Rectal smooth muscle tissue (tissue), 1 donor: Measurements from ENCODE around the gene TSPAN11.

Experiments
- H3K27ac ChIP-seq: one replicate; pipeline ENCODE4 v1.7.0; 2013; ENCODE audit warnings: low read depth, low read length, inconsistent platforms
- H3K27me3 ChIP-seq: one replicate; pipeline ENCODE4 v1.7.0; 2013; ENCODE audit warnings: low read length; ENCODE audit not compliant: control insufficient read depth, insufficient read depth
- H3K36me3 ChIP-seq: one replicate; pipeline ENCODE4 v1.7.0; 2013; ENCODE audit warnings: low read length; ENCODE audit not compliant: control insufficient read depth, insufficient read depth
- H3K4me1 ChIP-seq: one replicate; pipeline ENCODE4 v1.7.0; 2013; ENCODE audit warnings: low read length; ENCODE audit not compliant: control insufficient read depth, insufficient read depth
- H3K4me3 ChIP-seq: one replicate; pipeline ENCODE4 v1.7.0; 2013; ENCODE audit warnings: low read length
- H3K9ac ChIP-seq: one replicate; pipeline ENCODE4 v1.7.0; 2013; ENCODE audit warnings: low read length

TSPAN11 gene

GRCh38 chr12:30990776-30991175, 64.2 kb downstream of the TSPAN11 start:
- Histone ChIP-seq H3K27ac (no peak overlapping the region), H3K4me1 (no peaks in the 10 kb centered on the region), H3K27me3 (no peaks in the 10 kb centered on the region), H3K9ac (no peak overlapping the region), H3K4me3 (no peak overlapping the region), H3K36me3 (no peaks in the 10 kb centered on the region)

- Histone ChIP-seq H3K4me3 (no peak overlapping the region), H3K9ac (no peak overlapping the region), H3K36me3 (no peaks in the 10 kb centered on the region), H3K27me3 (no peaks in the 10 kb centered on the region), H3K27ac (no peak overlapping the region), H3K4me1 (no peaks in the 10 kb centered on the region)
These were observed 64.9 kb downstream of the TSPAN11 start for GRCh38 chr12:30991466-30991865.

DNA sequence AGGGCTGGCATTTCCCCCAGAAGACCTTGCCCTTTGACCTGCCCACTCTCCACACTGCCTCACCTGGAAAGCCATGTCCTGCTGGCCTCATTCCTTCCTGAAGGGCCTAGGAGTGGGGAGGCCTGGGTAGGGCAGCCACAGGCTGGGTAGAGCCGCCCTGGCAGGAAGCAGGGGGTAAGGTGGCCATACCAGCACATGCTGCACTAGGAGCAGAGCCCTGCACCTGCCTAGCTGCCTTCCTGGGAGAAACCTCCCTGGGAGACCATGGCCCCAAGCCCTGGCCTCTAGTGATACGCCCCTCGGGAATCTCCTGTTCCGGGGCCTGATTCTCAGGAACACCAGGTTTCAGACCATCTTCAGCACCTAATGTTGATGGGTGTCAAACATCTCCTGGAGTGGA, 65.8 kb downstream of the TSPAN11 start:
- Histone ChIP-seq H3K27ac (no peak overlapping the region), H3K4me1 (no peaks in the 10 kb centered on the region), H3K9ac (no peak overlapping the region), H3K27me3 (no peaks in the 10 kb centered on the region), H3K36me3 (no peaks in the 10 kb centered on the region), H3K4me3 (no peak overlapping the region)

DNA sequence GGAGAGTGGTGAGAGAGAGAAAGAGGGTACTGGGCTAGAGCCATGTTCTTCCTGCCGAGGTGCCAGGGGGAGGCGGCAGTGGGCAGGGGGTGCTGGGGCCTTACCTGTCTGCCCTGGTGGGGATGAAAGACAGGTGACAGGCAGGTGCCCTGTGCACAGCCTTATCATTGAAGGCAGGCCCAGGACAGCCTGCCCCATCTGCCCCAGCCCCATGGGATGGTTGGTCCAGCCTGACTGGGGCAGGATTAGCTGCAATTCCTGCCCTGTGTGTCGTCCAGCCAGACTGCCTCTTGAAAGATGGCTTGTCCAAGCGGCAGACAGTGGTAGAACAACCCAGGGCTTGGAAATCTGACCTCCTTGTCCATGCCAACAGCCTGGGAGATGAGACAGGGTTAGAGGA, 67.2 kb downstream of the TSPAN11 start:
- Histone ChIP-seq H3K27me3 (no peaks in the 10 kb centered on the region), H3K27ac (no peak overlapping the region), H3K36me3 (no peaks in the 10 kb centered on the region), H3K4me3 (no peak overlapping the region), H3K4me1 (no peaks in the 10 kb centered on the region), H3K9ac (no peak overlapping the region)

GRCh38 chr12:30994274-30994673, 67.7 kb downstream of the TSPAN11 start:
- H3K4me3 ChIP-seq, result no peak overlapping the region
- no peaks in the 10 kb centered on the region for H3K4me1 ChIP-seq
- H3K27me3 ChIP-seq, result no peaks in the 10 kb centered on the region
- no peaks in the 10 kb centered on the region for H3K36me3 ChIP-seq
- H3K27ac ChIP-seq, result no peak overlapping the region
- no peak overlapping the region for H3K9ac ChIP-seq

DNA sequence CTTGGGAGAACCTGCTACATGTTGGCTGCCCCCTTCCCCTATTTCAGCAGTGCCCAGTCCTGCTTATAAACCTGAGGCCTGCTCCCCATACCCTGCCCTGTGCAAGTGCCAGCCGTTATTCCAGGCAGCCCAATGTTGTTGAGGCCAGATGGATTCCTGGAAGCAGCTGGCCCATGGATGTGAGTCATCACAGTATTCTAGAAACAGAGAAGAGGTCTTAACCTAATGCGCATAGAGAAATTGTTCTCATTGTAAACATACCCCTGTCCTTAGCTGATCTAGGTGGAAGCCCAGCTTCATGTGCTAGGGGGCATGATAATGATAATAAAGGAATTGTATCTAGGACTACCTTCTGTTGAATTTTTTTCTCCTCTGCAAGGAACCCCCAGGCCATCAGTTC, 69.7 kb downstream of the TSPAN11 start:
- H3K36me3 ChIP-seq, result no peaks in the 10 kb centered on the region
- no peak overlapping the region for H3K9ac ChIP-seq
- no peaks in the 10 kb centered on the region for H3K4me1 ChIP-seq
- H3K27ac ChIP-seq, result no peak overlapping the region
- H3K4me3 ChIP-seq, result no peak overlapping the region
- H3K27me3 ChIP-seq, result no peaks in the 10 kb centered on the region

- Histone ChIP-seq H3K4me1 (no peaks in the 10 kb centered on the region), H3K4me3 (no peak overlapping the region), H3K27me3 (no peaks in the 10 kb centered on the region), H3K27ac (no peak overlapping the region), H3K9ac (no peak overlapping the region), H3K36me3 (no peaks in the 10 kb centered on the region)
These were observed 70.2 kb downstream of the TSPAN11 start for GRCh38 chr12:30996752-30997151.

- no peak overlapping the region for H3K4me3 ChIP-seq
- H3K9ac ChIP-seq, result no peak overlapping the region
- no peaks in the 10 kb centered on the region for H3K36me3 ChIP-seq
- H3K27me3 ChIP-seq, result no peaks in the 10 kb centered on the region
- no peak overlapping the region for H3K27ac ChIP-seq
- no peaks in the 10 kb centered on the region for H3K4me1 ChIP-seq
These were observed 71.3 kb downstream of the TSPAN11 start for GRCh38 chr12:30997685-30998440.

DNA sequence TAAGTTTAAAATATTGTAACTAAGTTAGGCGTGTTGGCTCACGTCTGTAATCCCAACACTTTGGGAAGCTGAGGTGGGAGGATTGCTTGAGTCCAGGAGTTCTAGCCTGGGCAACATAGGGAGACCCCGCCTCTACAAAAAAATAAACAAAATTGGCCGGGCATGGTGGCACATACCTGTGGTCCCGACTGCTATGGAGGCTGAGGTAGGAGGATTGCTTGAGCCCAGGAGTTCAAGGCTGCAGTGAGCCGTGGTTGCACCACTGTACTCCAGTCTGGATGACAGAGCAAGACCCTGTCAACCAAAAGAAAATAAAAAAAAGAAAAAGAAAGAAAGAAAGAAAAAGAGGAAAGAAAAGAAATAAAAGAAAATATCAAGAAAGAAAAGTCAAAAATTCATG, 72.5 kb downstream of the TSPAN11 start:
- no peak overlapping the region for H3K4me3 ChIP-seq
- H3K4me1 ChIP-seq, result no peaks in the 10 kb centered on the region
- H3K27me3 ChIP-seq, result no peaks in the 10 kb centered on the region
- no peak overlapping the region for H3K27ac ChIP-seq
- no peaks in the 10 kb centered on the region for H3K36me3 ChIP-seq
- H3K9ac ChIP-seq, result no peak overlapping the region

DNA sequence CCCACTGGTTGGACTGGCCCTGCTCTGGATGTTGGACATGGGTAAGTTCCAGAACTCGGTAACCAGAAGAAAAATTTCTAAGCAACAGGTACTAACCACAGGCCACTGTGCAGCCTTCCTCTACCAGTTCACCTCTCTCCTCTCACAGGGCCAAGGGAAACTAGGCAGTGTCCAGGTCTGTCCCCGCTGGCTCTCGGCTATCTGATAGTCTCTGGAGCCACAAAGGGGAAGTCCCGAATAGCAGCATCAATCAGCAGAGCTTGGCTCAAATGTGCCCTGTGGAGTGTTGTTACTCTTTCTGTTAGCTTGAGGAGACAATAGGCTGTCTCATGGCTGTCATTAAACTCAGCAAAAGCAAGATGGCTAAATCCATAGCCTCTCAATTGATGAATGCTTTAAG, 73.2 kb downstream of the TSPAN11 start:
- no peak overlapping the region for H3K27ac ChIP-seq
- no peaks in the 10 kb centered on the region for H3K27me3 ChIP-seq
- no peak overlapping the region for H3K9ac ChIP-seq
- H3K36me3 ChIP-seq, result no peaks in the 10 kb centered on the region
- no peak overlapping the region for H3K4me3 ChIP-seq
- no peaks in the 10 kb centered on the region for H3K4me1 ChIP-seq

GRCh38 chr12:31000751-31001150, 74.2 kb downstream of the TSPAN11 start:
- H3K4me1 ChIP-seq, result no peaks in the 10 kb centered on the region
- H3K27me3 ChIP-seq, result no peaks in the 10 kb centered on the region
- no peak overlapping the region for H3K9ac ChIP-seq
- no peak overlapping the region for H3K27ac ChIP-seq
- H3K36me3 ChIP-seq, result no peaks in the 10 kb centered on the region
- no peak overlapping the region for H3K4me3 ChIP-seq

- Histone ChIP-seq H3K36me3 (no peaks in the 10 kb centered on the region), H3K27me3 (no peaks in the 10 kb centered on the region), H3K4me3 (no peak overlapping the region), H3K27ac (no peak overlapping the region), H3K9ac (no peak overlapping the region), H3K4me1 (no peaks in the 10 kb centered on the region)
These were observed 75.2 kb downstream of the TSPAN11 start for GRCh38 chr12:31001581-31002360.

- H3K27ac ChIP-seq, result no peak overlapping the region
These were observed 75.8 kb downstream of the TSPAN11 start for GRCh38 chr12:31002361-31002725.

More at GRCh38 chr12:31002361-31002725, 75.8 kb downstream of the TSPAN11 start:
- H3K27me3 ChIP-seq, result no peaks in the 10 kb centered on the region
- no peaks in the 10 kb centered on the region for H3K4me1 ChIP-seq
- H3K36me3 ChIP-seq, result no peaks in the 10 kb centered on the region
- H3K9ac ChIP-seq, result no peak overlapping the region
- no peak overlapping the region for H3K4me3 ChIP-seq
